ENCODE results near the gene RABEP2. TPM values are rescaled to one million over a fixed set of nuclear protein-coding genes. Genes with fewer than 3 reads are reported as not detected.
A peak's percentile ranks its signal among the peaks of the same experiment; 100 is the strongest.
"Not testable (repeated sequence)": the region's sequence is repeated elsewhere in the genome, so short reads cannot be mapped to it uniquely, and the experiment has no call there.

Gene RABEP2
- total RNA-seq, 2 donors from 2014 or later: 16.1 to 19.2 TPM

GRCh38 chr16:28927815-28928214, 2.8 kb upstream of the RABEP2 start:
- WGBS, 2 experiments (ENCODE audit: insufficient coverage in 1 of 2, insufficient read length in 1 of 2): 79 to 92% methylated on average over 1 of the region's 1 CpG
- no peaks in the 10 kb centered on the region for H3K27me3 ChIP-seq (ENCODE audit: control insufficient read depth, insufficient read depth, low read length, poor library complexity, severe bottlenecking)
- no peak overlapping the region for H3K9ac ChIP-seq (ENCODE audit: extremely low read depth, low read length, poor library complexity, severe bottlenecking)
- no peak for TF ChIP-seq CTCF (conservative IDR thresholded peaks at IDR 0.05)
- Mint-ChIP-seq H3K9me3 (no peaks in the 10 kb centered on the region), H3K4me3 (no peak overlapping the region), H3K36me3 (ENCODE audit: low read depth) (peaks cover 2% of the 10 kb centered on the region), H3K4me1 (peaks cover 15% of the 10 kb centered on the region), H3K27ac (no peak overlapping the region), H3K27me3 (ENCODE audit: insufficient read depth) (peaks cover 2% of the 10 kb centered on the region)
- no peaks in the 10 kb centered on the region for H3K4me1 ChIP-seq (ENCODE audit: control insufficient read depth, insufficient read depth, low read length)
- no peak overlapping the region for H3K4me3 ChIP-seq (ENCODE audit: low read length)
- no peak for DNase-seq
- no peaks in the 10 kb centered on the region for H3K36me3 ChIP-seq (ENCODE audit: control insufficient read depth, insufficient read depth, low read length)
- no peak overlapping the region for H3K27ac ChIP-seq (ENCODE audit: low read depth, low read length)
- H3K9me3 ChIP-seq (ENCODE audit: control insufficient read depth, low read length): no peaks in the 10 kb centered on the region

GRCh38 chr16:28926284-28926683, 1.2 kb upstream of the RABEP2 start:
- H3K9me3 Mint-ChIP-seq; H3K27me3 ChIP-seq (ENCODE audit: control insufficient read depth, insufficient read depth, low read length, poor library complexity, severe bottlenecking); DNase-seq; H3K9me3 ChIP-seq (ENCODE audit: control insufficient read depth, low read length); H3K27me3 Mint-ChIP-seq (ENCODE audit: insufficient read depth); H3K36me3 ChIP-seq (ENCODE audit: control insufficient read depth, insufficient read depth, low read length); H3K36me3 Mint-ChIP-seq (ENCODE audit: low read depth); H3K9ac ChIP-seq (ENCODE audit: extremely low read depth, low read length, poor library complexity, severe bottlenecking); H3K27ac ChIP-seq (ENCODE audit: low read depth, low read length); H3K4me1 ChIP-seq (ENCODE audit: control insufficient read depth, insufficient read depth, low read length): not testable (repeated sequence)
- peaks cover 15% of the 10 kb centered on the region for H3K4me1 Mint-ChIP-seq
- peak overlapping the region; percentile 86 for H3K4me3 ChIP-seq (ENCODE audit: low read length)
- 96% methylated on average over 2 of the region's 2 CpGs; no CpG with 5 or more reads in 1 of the 2 experiments for WGBS, 2 experiments (ENCODE audit: insufficient coverage in 1 of 2, insufficient read length in 1 of 2)
- H3K27ac Mint-ChIP-seq: peak overlapping the region; percentile 98
- H3K4me3 Mint-ChIP-seq: peak overlapping the region; percentile 91

GRCh38 chr16:28925386-28926228, 569 bp upstream of the RABEP2 start:
- Mint-ChIP-seq H3K27ac (peak overlapping the region; percentile 98), H3K4me3 (peak overlapping the region; percentile 91), H3K36me3 (ENCODE audit: low read depth) (peaks cover 6% of the 10 kb centered on the region), H3K4me1 (peaks cover 11% of the 10 kb centered on the region), H3K9me3 (no peaks in the 10 kb centered on the region), H3K27me3 (ENCODE audit: insufficient read depth) (peaks cover 2% of the 10 kb centered on the region)
- no peaks in the 10 kb centered on the region for H3K27me3 ChIP-seq (ENCODE audit: control insufficient read depth, insufficient read depth, low read length, poor library complexity, severe bottlenecking)
- TF ChIP-seq CTCF (conservative IDR thresholded peaks at IDR 0.05): no peak
- H3K9me3 ChIP-seq (ENCODE audit: control insufficient read depth, low read length): no peaks in the 10 kb centered on the region
- DNase-seq: no peak
- H3K4me1 ChIP-seq (ENCODE audit: control insufficient read depth, insufficient read depth, low read length): no peaks in the 10 kb centered on the region
- no peaks in the 10 kb centered on the region for H3K36me3 ChIP-seq (ENCODE audit: control insufficient read depth, insufficient read depth, low read length)
- peak overlapping the region; percentile 75 for H3K9ac ChIP-seq (ENCODE audit: extremely low read depth, low read length, poor library complexity, severe bottlenecking)
- WGBS, 2 experiments (ENCODE audit: insufficient coverage in 1 of 2, insufficient read length in 1 of 2): 3 to 4% methylated on average over 35 to 48 of the region's 48 CpGs
- peak overlapping the region; percentile 86 for H3K4me3 ChIP-seq (ENCODE audit: low read length)
- peak overlapping the region; percentile 91 for H3K27ac ChIP-seq (ENCODE audit: low read depth, low read length)

Measured in endodermal cell (in vitro differentiated cells).